IMR-90 (cell line): Measurements from ENCODE around the gene DEFB124. TPM values are rescaled to one million over a fixed set of nuclear protein-coding genes. Genes with fewer than 3 reads are reported as not detected.

ENCODE experiments used
- ATAC-seq: fragments of 200-7000 bp; cut with Tn5 transposase; 2 replicates; pipeline ENCODE4 v1.9.1; 2020; ENCODE audit warnings: low read depth, mild to moderate bottlenecking, moderate library complexity
- BruUV-seq: library from RNA; stranded (reverse); fragments of 400-500 nt; replicated peaks from 2 replicates; lab custom pipeline; 2021; lab: Mats Ljungman, UMichigan
- CTCF ChIA-PET: fragments of 300-600 bp; formaldehyde crosslinking; extraction: SDS; loops from one replicate; lab custom pipeline; 2021; ENCODE audit warnings: antibody characterized with exemption; lab: Yijun Ruan, JAX
- POLR2A ChIA-PET: fragments of 300-600 bp; sonication (Branson Sonifier 250); formaldehyde crosslinking; loops from one replicate; lab custom pipeline; 2022; ENCODE audit warnings: antibody characterized with exemption; ENCODE audit not compliant: unreplicated experiment; lab: Charles Lee
- DNase-seq: peaks from one replicate; pipeline ENCODE4 v3.0.0; 2013
- H2AFZ ChIP-seq: replicated peaks from 2 replicates; pipeline ENCODE3; 2013; ENCODE audit warnings: low read length, mild to moderate bottlenecking; ENCODE audit not compliant: poor library complexity
- H2AK5ac ChIP-seq: 2 replicates; pipeline ENCODE4 v1.6.1; 2013; ENCODE audit warnings: low read depth, low read length, inconsistent platforms
- H2AK9ac ChIP-seq: replicated peaks from 2 replicates; pipeline ENCODE3; 2013; ENCODE audit warnings: mild to moderate bottlenecking, low read depth, low read length, moderate library complexity; ENCODE audit not compliant: poor library complexity
- H2BK120ac ChIP-seq: 2 replicates; pipeline ENCODE4 v1.6.1; 2013; ENCODE audit warnings: low read depth, low read length, inconsistent platforms
- H2BK15ac ChIP-seq: 3 replicates; pipeline ENCODE4 v1.6.1; 2013; ENCODE audit warnings: low read depth, low read length, inconsistent platforms
- H2BK20ac ChIP-seq: 2 replicates; pipeline ENCODE4 v1.6.1; 2013; ENCODE audit warnings: low read depth, mild to moderate bottlenecking, inconsistent platforms, low read length, moderate library complexity
- H2BK5ac ChIP-seq: 2 replicates; pipeline ENCODE4 v1.6.1; 2013; ENCODE audit warnings: mild to moderate bottlenecking, low read depth, low read length, inconsistent platforms; ENCODE audit not compliant: poor library complexity, severe bottlenecking
- H3K14ac ChIP-seq: replicated peaks from 2 replicates; pipeline ENCODE4 v1.6.1; 2013; ENCODE audit warnings: low read depth, low read length, inconsistent platforms
- H3K18ac ChIP-seq: 2 replicates; pipeline ENCODE4 v1.6.1; 2013; ENCODE audit warnings: low read depth, low read length, control low read depth
- H3K23ac ChIP-seq: 2 replicates; pipeline ENCODE4 v1.6.1; 2013; ENCODE audit warnings: low read depth, low read length, inconsistent platforms
- H3K27ac ChIP-seq: 2 replicates; pipeline ENCODE4 v1.5.1; 2013; ENCODE audit warnings: mild to moderate bottlenecking, control low read depth, low read length; ENCODE audit not compliant: insufficient read depth
- H3K27me3 ChIP-seq: 2 replicates; pipeline ENCODE4 v1.6.1; 2013; ENCODE audit warnings: low read length; ENCODE audit not compliant: control insufficient read depth, insufficient read depth
- H3K36me3 ChIP-seq: 2 replicates; pipeline ENCODE4 v1.6.1; 2013; ENCODE audit warnings: low read length, mixed read lengths; ENCODE audit not compliant: control insufficient read depth, insufficient read depth
- H3K4ac ChIP-seq: 2 replicates; pipeline ENCODE4 v1.6.1; 2013; ENCODE audit warnings: low read depth, low read length, inconsistent platforms
- H3K4me1 ChIP-seq: 2 replicates; pipeline ENCODE4 v1.6.1; 2013; ENCODE audit warnings: low read length, mixed read lengths; ENCODE audit not compliant: control insufficient read depth, insufficient read depth
- H3K4me2 ChIP-seq: 2 replicates; pipeline ENCODE4 v1.6.1; 2013; ENCODE audit warnings: low read depth, mild to moderate bottlenecking, control low read depth, low read length, moderate library complexity
- H3K4me3 ChIP-seq: 2 replicates; pipeline ENCODE4 v1.5.1; 2013; ENCODE audit warnings: low read depth, mild to moderate bottlenecking, control low read depth, low read length, moderate library complexity; ENCODE audit not compliant: insufficient read depth
- H3K56ac ChIP-seq: 2 replicates; pipeline ENCODE4 v1.6.1; 2013; ENCODE audit warnings: low read length, inconsistent platforms; ENCODE audit not compliant: insufficient read depth; ENCODE audit errors: extremely low read depth
- H3K79me1 ChIP-seq, 2 experiments: 2 replicates each; pipeline ENCODE4 v1.6.1; 2013; ENCODE audit warnings: low read length in 2 of 2, inconsistent platforms in 1 of 2, low read depth in 1 of 2
- H3K9ac ChIP-seq: 2 replicates; pipeline ENCODE4 v1.6.1; 2013; ENCODE audit warnings: low read depth, low read length, control low read depth
- H3K9me1 ChIP-seq: 2 replicates; pipeline ENCODE4 v1.6.1; 2013; ENCODE audit warnings: low read length, inconsistent platforms; ENCODE audit not compliant: insufficient read depth
- H3K9me3 ChIP-seq: 2 replicates; pipeline ENCODE4 v1.6.1; 2013; ENCODE audit warnings: low read length; ENCODE audit not compliant: control insufficient read depth, insufficient read depth
- H4K20me1 ChIP-seq: 2 replicates; pipeline ENCODE4 v1.6.1; 2013; ENCODE audit warnings: low read length, inconsistent platforms; ENCODE audit not compliant: insufficient read depth
- H4K5ac ChIP-seq: 2 replicates; pipeline ENCODE4 v1.6.1; 2013; ENCODE audit warnings: mild to moderate bottlenecking, low read depth, low read length, control low read depth
- H4K8ac ChIP-seq, 2 experiments: 2 replicates each; pipeline ENCODE4 v1.6.1; 2013; ENCODE audit warnings: low read depth in 2 of 2, low read length in 2 of 2, control low read depth in 1 of 2, inconsistent platforms in 1 of 2
- H4K91ac ChIP-seq: 2 replicates; pipeline ENCODE4 v1.6.1; 2013; ENCODE audit warnings: low read depth, low read length, inconsistent platforms; ENCODE audit not compliant: insufficient read depth
- BHLHE40 ChIP-seq: fragments of 150-350 bp; IDR thresholded peaks from 2 replicates; pipeline ENCODE4 v1.6.1; 2016; ENCODE audit warnings: mild to moderate bottlenecking, low read depth, low read length
- CEBPB ChIP-seq: IDR thresholded peaks from 2 replicates; pipeline ENCODE4 v1.6.1; 2012; ENCODE audit warnings: low read depth, low read length, improper control_type of control experiment
- CHD1 ChIP-seq: IDR thresholded peaks from 2 replicates; pipeline ENCODE4 v1.6.1; 2012; ENCODE audit warnings: low read depth, low read length, improper control_type of control experiment
- CTCF ChIP-seq: conservative IDR thresholded peaks from 2 replicates; pipeline ENCODE4 v1.5.1; 2012; ENCODE audit warnings: mild to moderate bottlenecking, low read depth, low read length, improper control_type of control experiment
- ELK1 ChIP-seq: fragments of 150-350 bp; IDR thresholded peaks from 2 replicates; pipeline ENCODE4 v1.6.1; 2016; ENCODE audit warnings: low read depth, mild to moderate bottlenecking, low read length, moderate library complexity, borderline replicate concordance
- FOS ChIP-seq: fragments of 150-350 bp; IDR thresholded peaks from 2 replicates; pipeline ENCODE4 v1.6.1; 2016; ENCODE audit warnings: low read depth, low read length
- MAFK ChIP-seq: IDR thresholded peaks from 2 replicates; pipeline ENCODE4 v1.6.1; 2012; ENCODE audit warnings: low read depth, low read length, improper control_type of control experiment
- MAZ ChIP-seq: IDR thresholded peaks from 2 replicates; pipeline ENCODE4 v1.6.1; 2012; ENCODE audit warnings: low read depth, mild to moderate bottlenecking, low read length, improper control_type of control experiment, moderate library complexity, borderline replicate concordance
- MXI1 ChIP-seq: IDR thresholded peaks from 2 replicates; pipeline ENCODE4 v1.6.1; 2012; ENCODE audit warnings: low read depth, mild to moderate bottlenecking, low read length, moderate library complexity, borderline replicate concordance
- NFE2L2 ChIP-seq: fragments of 150-350 bp; IDR thresholded peaks from 2 replicates; pipeline ENCODE4 v1.6.1; 2016; ENCODE audit warnings: low read depth, mild to moderate bottlenecking, low read length
- POLR2A ChIP-seq: IDR thresholded peaks from 2 replicates; pipeline ENCODE4 v1.6.1; 2012; ENCODE audit warnings: mild to moderate bottlenecking, low read depth, low read length
- RAD21 ChIP-seq: IDR thresholded peaks from 2 replicates; pipeline ENCODE4 v1.6.1; 2012; ENCODE audit warnings: low read length, improper control_type of control experiment
- RFX5 ChIP-seq: IDR thresholded peaks from 2 replicates; pipeline ENCODE4 v1.8.0; 2012; ENCODE audit warnings: low read depth, mild to moderate bottlenecking, low read length, moderate library complexity
- SMC3 ChIP-seq: fragments of 150-350 bp; IDR thresholded peaks from 2 replicates; pipeline ENCODE4 v1.6.1; 2016; ENCODE audit warnings: low read depth, mild to moderate bottlenecking, antibody characterized with exemption, low read length, moderate library complexity
- USF2 ChIP-seq: fragments of 150-350 bp; IDR thresholded peaks from 2 replicates; pipeline ENCODE4 v1.6.1; 2017; ENCODE audit warnings: mild to moderate bottlenecking, antibody characterized with exemption, low read length, low read depth
- WGBS, 2 experiments: methylation state at CpG; one replicate each; pipeline versions ENCODE4 v1.1.5 to v1.1.7; 2013; ENCODE audit warnings: missing lambda C conversion rate in 2 of 2; ENCODE audit not compliant: insufficient read length in 1 of 2; ENCODE audit errors: extremely low coverage in 2 of 2; 5-methylcytosine and 5-hydroxymethylcytosine counted together
- dilution Hi-C: fragments of 300-500 bp; cut with HindIII; formaldehyde crosslinking; loops from one replicate; pipeline ENCODE4 v1.14.3; 2018; ENCODE audit warnings: low sequenced_read_pairs; ENCODE audit not compliant: unreplicated experiment
- in situ Hi-C: fragments of 300-500 bp; cut with MboI; formaldehyde crosslinking; loops from 3 replicates; pipeline ENCODE4 v1.14.3; 2019; ENCODE audit warnings: low sequenced_read_pairs, inconsistent platforms, mixed read lengths
- intact Hi-C: fragments of 100-400 bp; cut with micrococcal nuclease; formaldehyde crosslinking; loops from 2 replicates; pipeline ENCODE4 v1.10.0; 2022
- polyA plus RNA-seq, 3 experiments: library from polyadenylated mRNA; depleted of rRNA; stranded (reverse); fragments of >200 nt; gene quantifications; 2 replicates each; pipeline ENCODE4 v1.2.3, GENCODE V29; 2012; ENCODE audit warnings: low replicate concordance in 1 of 3
- total RNA-seq: library from RNA; depleted of rRNA; stranded (reverse); fragments of >200 nt; gene quantifications from 2 replicates; pipeline ENCODE4 v1.2.3, GENCODE V29; 2012

DEFB124 gene
- total and polyA plus RNA-seq, 2 of the 4 experiments (the other 2 are of a cell fraction): not detected

- Histone ChIP-seq H2BK5ac (no peak overlapping the region), H3K4me3 (no peak overlapping the region), H4K5ac (no peak overlapping the region), H3K36me3 (no peaks in the 10 kb centered on the region), H2BK120ac (no peak overlapping the region), H3K9ac (no peak overlapping the region), H3K9me1 (no peaks in the 10 kb centered on the region), H3K79me1 (no peaks in the 10 kb centered on the region), H2AK5ac (no peak overlapping the region), H2AK9ac (no peak overlapping the region), H2AFZ (no peak overlapping the region), H3K27ac (no peak overlapping the region), H3K23ac (no peak overlapping the region), H3K18ac (no peak overlapping the region), H3K4me1 (no peaks in the 10 kb centered on the region), H3K56ac (no peak overlapping the region), H2BK20ac (no peak overlapping the region), H3K14ac (no peak overlapping the region), H3K4me2 (no peak overlapping the region), H3K9me3 (no peaks in the 10 kb centered on the region), H4K8ac (no peak overlapping the region), H2BK15ac (no peak overlapping the region), H3K27me3 (peaks cover 32% of the 10 kb centered on the region), H4K20me1 (no peaks in the 10 kb centered on the region), H3K4ac (no peak overlapping the region), H4K91ac (no peak overlapping the region)
- in situ Hi-C loops (no loop called here), intact Hi-C loops (no loop called here), dilution Hi-C loops (no loop called here)
- ATAC-seq (no peak), DNase-seq (no peak)
- ChIA-PET CTCF (interaction anchor here (1.4 kb wide), 1 partner anchor 29 kb away, joined by 4 read pairs; no protein-coding TSS in a partner anchor), POLR2A (no interaction called here)
- TF ChIP-seq CEBPB (no peak), BHLHE40 (no peak), CHD1 (no peak), RAD21 (no peak), NFE2L2 (no peak), RFX5 (no peak), CTCF (no peak), MAZ (no peak), FOS (no peak), USF2 (no peak), MXI1 (no peak), POLR2A (no peak), SMC3 (no peak), MAFK (no peak), ELK1 (no peak)
- WGBS, 2 experiments: 44% methylated on average over 3 of the region's 5 CpGs; no CpG with 5 or more reads in 1 of the 2 experiments
- BruUV-seq: no TSS peak
These were observed 1.4 kb downstream of the DEFB124 start for GRCh38 chr20:31473331-31474096.
